GM12892 (cell line): ENCODE results near the gene UROD.
"Not testable (repeated sequence)": the region's sequence is repeated elsewhere in the genome, so short reads cannot be mapped to it uniquely, and the experiment has no call there.

Source experiments
- DNase-seq: peaks from one replicate; pipeline ENCODE4 v3.0.0; 2011; ENCODE audit not compliant: insufficient read length
- FAIRE-seq: peaks from 2 replicates; lab custom pipeline; 2011; peaks lifted over from hg19 to GRCh38; lab: Jason Lieb, UNC
- POLR2A ChIP-seq: IDR thresholded peaks from 2 replicates; pipeline ENCODE4 v1.6.1; 2011; ENCODE audit warnings: low read depth, low read length, control low read depth
- POLR2AphosphoS5 ChIP-seq: IDR thresholded peaks from 2 replicates; pipeline ENCODE4 v1.6.1; 2011; ENCODE audit warnings: low read depth, low read length, control low read depth
- TAF1 ChIP-seq: IDR thresholded peaks from 2 replicates; pipeline ENCODE4 v1.6.1; 2011; ENCODE audit warnings: low read depth, mild to moderate bottlenecking, control low read depth, low read length, borderline replicate concordance

The UROD gene

DNA sequence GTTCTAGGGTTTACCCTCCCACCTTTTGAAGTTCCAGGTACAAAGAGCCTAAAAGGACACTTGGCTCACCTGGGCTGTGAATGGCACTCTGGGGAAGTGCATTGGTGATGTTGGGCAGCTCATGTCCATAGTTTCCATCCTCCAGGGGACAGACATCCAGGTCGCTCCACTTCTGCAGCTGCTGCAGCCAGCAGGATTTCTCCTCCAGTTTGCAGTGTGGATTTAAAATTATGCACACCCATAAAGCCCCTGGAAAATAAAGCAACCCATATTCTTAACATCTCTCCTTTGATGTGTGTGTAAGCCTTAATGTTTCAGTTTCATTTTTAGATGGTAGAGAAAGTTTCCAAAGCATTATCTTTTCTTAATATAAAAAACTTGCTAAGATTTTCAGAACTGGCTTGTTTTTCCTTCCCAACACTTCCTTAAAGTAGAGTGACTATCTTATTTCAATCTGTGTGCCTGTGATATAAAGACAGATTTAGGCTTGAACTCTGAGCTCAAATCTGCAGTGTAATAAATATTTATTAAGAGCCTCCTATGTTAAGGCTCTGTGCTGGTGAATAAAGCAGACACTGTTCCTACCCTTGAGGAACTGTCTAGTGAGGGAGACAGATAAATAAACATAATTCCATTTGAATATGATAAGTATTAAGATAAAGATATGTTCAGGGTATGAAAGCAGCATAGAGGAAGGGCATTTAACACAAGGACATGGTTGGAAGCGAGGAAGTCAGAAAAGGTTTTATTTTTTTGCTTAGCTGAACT, 39.1 kb downstream of the UROD start:
- DNase-seq = no peak
- peak; percentile 42 for FAIRE-seq
- TF ChIP-seq POLR2A (no peak), TAF1 (no peak), POLR2AphosphoS5 (no peak)

DNA sequence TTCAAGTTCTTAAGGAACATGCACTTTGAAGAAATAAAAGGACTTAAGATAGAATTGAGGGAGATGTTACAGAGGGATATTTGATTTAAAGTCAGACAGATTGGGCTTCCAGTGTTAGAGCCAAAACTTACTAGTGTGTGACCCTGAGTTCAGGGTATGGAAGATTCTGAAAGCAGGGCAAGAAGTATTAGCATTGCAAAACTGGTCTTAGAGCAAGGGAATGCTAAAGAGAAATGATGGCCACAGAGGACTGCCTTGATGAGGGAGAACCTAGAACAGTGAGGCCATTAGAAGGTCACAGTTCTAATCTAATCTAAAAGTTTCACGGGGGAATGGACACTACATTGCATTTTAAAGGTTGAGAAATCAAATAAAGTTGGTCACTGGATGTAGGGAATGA, 45.5 kb downstream of the UROD start:
- FAIRE-seq = no peak
- TF ChIP-seq TAF1 (no peak), POLR2A (no peak), POLR2AphosphoS5 (no peak)
- no peak for DNase-seq

- no peak for FAIRE-seq
- no peak for DNase-seq
- TF ChIP-seq POLR2AphosphoS5 (no peak), TAF1 (no peak), POLR2A (no peak)
Measured at GRCh38 chr1:45059829-45060228, 47.8 kb downstream of the UROD start.

GRCh38 chr1:45062463-45062862, 50.4 kb downstream of the UROD start:
- not testable (repeated sequence) for FAIRE-seq, DNase-seq

GRCh38 chr1:45065083-45065482, 53.0 kb downstream of the UROD start:
- TF ChIP-seq TAF1 (no peak), POLR2A (no peak), POLR2AphosphoS5 (no peak)
- DNase-seq (no peak), FAIRE-seq (no peak)
